NB4 (cell line): Measurements from ENCODE around the gene CNKSR3.

Experiments used
- CTCF ChIP-seq: IDR thresholded peaks from one replicate; pipeline ENCODE4 v1.5.1; 2012; ENCODE audit warnings: low read depth, low read length
- POLR2A ChIP-seq: IDR thresholded peaks from 2 replicates; pipeline ENCODE4 v1.6.1; 2011; ENCODE audit warnings: mild to moderate bottlenecking; ENCODE audit not compliant: insufficient read length; ENCODE audit errors: extremely low read depth

GRCh38 chr6:154543628-154544027 is 33.1 kb upstream of the CNKSR3 start:
- TF ChIP-seq POLR2A (no peak), CTCF (no peak)
